Measurements from ENCODE around the gene HPS6. TPM values are rescaled to one million over a fixed set of nuclear protein-coding genes. Genes with fewer than 3 reads are reported as not detected.
"Not testable (repeated sequence)": the region's sequence is repeated elsewhere in the genome, so short reads cannot be mapped to it uniquely, and the experiment has no call there.

The HPS6 gene
- total RNA-seq, 4 donors from 2014 or later: 24.1 to 36.2 (median 27.1) TPM

GRCh38 chr10:102027261-102027660 is 37.9 kb upstream of the HPS6 start:
- no peaks in the 10 kb centered on the region for H3K4me1 ChIP-seq
- no peak for ATAC-seq
- H3K36me3 ChIP-seq: peaks cover 0 to 98% of the 10 kb centered on the region in 2 donors
- 80 to 90% methylated on average over 1 to 2 of the region's 2 CpGs for WGBS, 2 donors (ENCODE audit: low coverage in 1 of 2)
- H3K9me3 ChIP-seq: no peaks in the 10 kb centered on the region
- no peaks in the 10 kb centered on the region for H3K27me3 ChIP-seq
- TF ChIP-seq POLR2A (IDR thresholded peaks at IDR 0.05) (no peak), POLR2AphosphoS5 (IDR thresholded peaks at IDR 0.05) (no peak), CTCF (IDR thresholded peaks at IDR 0.05) (no peak), EP300 (IDR thresholded peaks at IDR 0.05) (no peak)
- no peak overlapping the region for H3K4me3 ChIP-seq
- no peak overlapping the region for H3K27ac ChIP-seq

- no peak for ATAC-seq
- no peaks in the 10 kb centered on the region for H3K9me3 ChIP-seq
- no peaks in the 10 kb centered on the region for H3K27me3 ChIP-seq
- 72% methylated on average over 2 of the region's 2 CpGs; no CpG with 5 or more reads in 1 of the 2 donors for WGBS, 2 donors (ENCODE audit: low coverage in 1 of 2)
- H3K4me3 ChIP-seq: no peak overlapping the region
- no peak overlapping the region for H3K27ac ChIP-seq
- H3K36me3 ChIP-seq: peaks cover 0 to 99% of the 10 kb centered on the region in 2 donors
- H3K4me1 ChIP-seq: no peaks in the 10 kb centered on the region
- TF ChIP-seq POLR2AphosphoS5 (IDR thresholded peaks at IDR 0.05): no peak
- TF ChIP-seq CTCF (IDR thresholded peaks at IDR 0.05): no peak
- TF ChIP-seq POLR2A (IDR thresholded peaks at IDR 0.05): no peak
- no peak for TF ChIP-seq EP300 (IDR thresholded peaks at IDR 0.05)
These were observed 31.4 kb upstream of the HPS6 start for GRCh38 chr10:102033787-102034186.

GRCh38 chr10:102035807-102036206 is 29.3 kb upstream of the HPS6 start:
- H3K27ac ChIP-seq, H3K4me3 ChIP-seq, H3K9me3 ChIP-seq, H3K27me3 ChIP-seq, H3K4me1 ChIP-seq, ATAC-seq: not testable (repeated sequence)
- H3K36me3 ChIP-seq: peaks cover 2 to 92% of the 10 kb centered on the region in 2 donors
- WGBS, 2 donors (ENCODE audit: low coverage in 1 of 2): no CpG with 5 or more reads among the region's 33 CpGs

- H3K4me3 ChIP-seq: no peak overlapping the region
- H3K4me1 ChIP-seq: peaks cover 0 to 12% (median 0%) of the 10 kb centered on the region in 3 donors
- H3K36me3 ChIP-seq: peaks cover 2 to 66% of the 10 kb centered on the region in 2 donors
- H3K27me3 ChIP-seq: no peaks in the 10 kb centered on the region
- no peak for ATAC-seq
- H3K9me3 ChIP-seq: no peaks in the 10 kb centered on the region
- TF ChIP-seq EP300 (IDR thresholded peaks at IDR 0.05): no peak
- no peak for TF ChIP-seq CTCF (IDR thresholded peaks at IDR 0.05)
- no peak for TF ChIP-seq POLR2A (IDR thresholded peaks at IDR 0.05)
- TF ChIP-seq POLR2AphosphoS5 (IDR thresholded peaks at IDR 0.05): no peak
- H3K27ac ChIP-seq: no peak overlapping the region
These were observed 26.7 kb upstream of the HPS6 start for GRCh38 chr10:102038410-102038809.

- no peak for ATAC-seq
- no peak for TF ChIP-seq POLR2A (IDR thresholded peaks at IDR 0.05)
- no peak for TF ChIP-seq EP300 (IDR thresholded peaks at IDR 0.05)
- TF ChIP-seq CTCF (IDR thresholded peaks at IDR 0.05): no peak
- no peak for TF ChIP-seq POLR2AphosphoS5 (IDR thresholded peaks at IDR 0.05)
- Histone ChIP-seq H3K9me3 (no peaks in the 10 kb centered on the region), H3K27ac (no peak overlapping the region), H3K27me3 (no peaks in the 10 kb centered on the region), H3K36me3 (peaks cover 2 to 46% of the 10 kb centered on the region in 2 donors), H3K4me3 (no peak overlapping the region), H3K4me1 (peaks cover 0 to 18% (median 0%) of the 10 kb centered on the region in 3 donors)
- WGBS, 2 donors (ENCODE audit: low coverage in 1 of 2): 43 to 48% methylated on average over 5 to 7 of the region's 7 CpGs
These were observed 24.7 kb upstream of the HPS6 start for GRCh38 chr10:102040305-102041050.
